Right renal pelvis (tissue), 4 donors: ENCODE measurements around the gene ECSCR. TPM values are rescaled to one million over a fixed set of nuclear protein-coding genes. Genes with fewer than 3 reads are reported as not detected.
A peak's percentile ranks its signal among the peaks of the same experiment; 100 is the strongest.
"Not testable (repeated sequence)": the region's sequence is repeated elsewhere in the genome, so short reads cannot be mapped to it uniquely, and the experiment has no call there.

ENCODE experiments used
- DNase-seq, 4 donors: peaks; one replicate each; pipeline ENCODE4 v3.0.0-alpha.2; 2013; ENCODE audit warnings: low read depth in 4 of 4, low spot score in 3 of 4, missing footprints in 1 of 4
- polyA plus RNA-seq, 4 donors: library from polyadenylated mRNA; unstranded; fragments of 120-200 nt; gene quantifications; one replicate each; pipeline ENCODE4 v1.2.1, GENCODE V29; 2013; ENCODE audit not compliant: insufficient read length in 4 of 4

ECSCR gene
- polyA plus RNA-seq, 4 donors = 25.6 to 27.8 (median 26.0) TPM

GRCh38 chr5:139446956-139447779 lies 15.4 kb downstream of the ECSCR start:
- DNase-seq = no peak

GRCh38 chr5:139445325-139446170 lies 17.0 kb downstream of the ECSCR start:
- DNase-seq = no peak

DNA sequence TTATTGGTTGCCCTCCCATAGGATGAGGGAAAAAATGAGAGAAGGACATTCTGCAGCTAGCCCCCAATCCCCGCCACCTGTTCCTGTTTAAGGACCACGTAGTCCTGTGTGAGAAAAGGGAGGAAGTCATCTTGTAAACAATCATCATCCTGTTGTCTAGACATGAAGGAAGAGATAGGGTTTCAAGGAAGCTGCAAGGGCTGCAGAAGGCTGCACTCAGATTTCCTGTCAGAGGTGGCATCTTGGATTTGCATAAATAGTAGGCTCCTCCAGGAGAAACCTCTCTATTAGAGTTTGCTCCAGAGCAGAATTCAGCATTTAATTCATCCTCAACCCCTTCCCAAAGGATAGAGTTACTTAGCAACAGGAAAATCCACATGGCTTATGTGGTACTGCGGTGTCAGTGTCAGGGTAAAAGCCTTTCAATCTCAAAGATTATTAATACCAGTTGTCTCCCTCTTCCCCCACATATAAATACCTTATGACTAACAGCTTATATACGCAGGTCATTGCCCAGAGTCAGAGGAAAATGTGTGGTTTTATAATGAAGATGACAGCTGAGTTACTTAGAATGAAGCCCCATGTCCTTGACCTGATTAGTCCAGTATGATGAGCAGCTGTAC lies 18.6 kb downstream of the ECSCR start:
- DNase-seq = no peak

DNA sequence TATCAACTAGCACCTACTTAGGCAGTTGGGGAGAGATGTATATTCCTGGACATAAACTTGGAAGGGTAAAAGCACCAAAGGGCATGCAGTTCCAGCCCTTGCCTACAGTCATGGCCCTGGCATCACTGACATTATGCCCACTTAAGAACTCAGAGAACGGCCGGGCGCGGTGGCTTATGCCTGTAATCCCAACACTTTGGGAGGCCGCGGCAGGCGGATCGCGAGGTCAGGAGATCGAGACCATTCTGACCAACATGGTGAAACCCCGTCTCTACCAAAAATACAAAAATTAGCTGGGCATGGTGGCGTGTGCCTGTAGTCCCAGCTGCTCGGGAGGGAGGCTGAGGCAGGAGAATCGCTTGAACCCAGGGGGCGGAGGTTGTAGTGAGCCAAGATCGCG lies 22.1 kb downstream of the ECSCR start:
- not testable (repeated sequence) for DNase-seq

GRCh38 chr5:139439013-139439903 lies 23.3 kb downstream of the ECSCR start, which contains the start of gene DNAJC18:
TSS of gene DNAJC18 (minus strand) at chr5:139439525. CDS start at chr5:139439445, 80 bp downstream.
- peak; percentile 84 to 85 (median 84) for DNase-seq

- no peak for DNase-seq
Measured at GRCh38 chr5:139438707-139439012, 23.9 kb downstream of the ECSCR start.

- no peak for DNase-seq
Measured at GRCh38 chr5:139435676-139436075, 26.9 kb downstream of the ECSCR start.

GRCh38 chr5:139431706-139432105 lies 30.8 kb downstream of the ECSCR start:
- no peak for DNase-seq

DNA sequence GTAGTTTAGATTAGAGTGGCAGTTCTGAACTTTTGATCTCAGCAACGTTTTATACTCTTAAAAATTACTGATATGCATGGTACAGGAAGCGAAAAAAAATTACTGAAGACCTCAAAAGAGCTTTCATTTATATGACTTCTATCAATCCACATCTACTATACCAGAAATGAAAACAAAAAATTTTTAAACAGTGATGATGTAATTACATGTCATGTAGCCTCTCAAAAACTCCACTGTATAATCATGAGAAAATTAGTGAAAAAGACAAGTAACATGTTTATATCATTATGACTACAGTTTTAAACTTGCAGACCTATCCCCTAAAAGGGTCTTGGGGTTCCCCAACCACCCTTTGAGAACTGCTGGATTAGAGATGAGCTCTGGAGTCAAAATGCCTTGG lies 32.5 kb downstream of the ECSCR start:
- DNase-seq = no peak

GRCh38 chr5:139426203-139426885 lies 36.2 kb downstream of the ECSCR start:
- no peak for DNase-seq

GRCh38 chr5:139425497-139425896 lies 37.0 kb downstream of the ECSCR start:
- DNase-seq = no peak

DNA sequence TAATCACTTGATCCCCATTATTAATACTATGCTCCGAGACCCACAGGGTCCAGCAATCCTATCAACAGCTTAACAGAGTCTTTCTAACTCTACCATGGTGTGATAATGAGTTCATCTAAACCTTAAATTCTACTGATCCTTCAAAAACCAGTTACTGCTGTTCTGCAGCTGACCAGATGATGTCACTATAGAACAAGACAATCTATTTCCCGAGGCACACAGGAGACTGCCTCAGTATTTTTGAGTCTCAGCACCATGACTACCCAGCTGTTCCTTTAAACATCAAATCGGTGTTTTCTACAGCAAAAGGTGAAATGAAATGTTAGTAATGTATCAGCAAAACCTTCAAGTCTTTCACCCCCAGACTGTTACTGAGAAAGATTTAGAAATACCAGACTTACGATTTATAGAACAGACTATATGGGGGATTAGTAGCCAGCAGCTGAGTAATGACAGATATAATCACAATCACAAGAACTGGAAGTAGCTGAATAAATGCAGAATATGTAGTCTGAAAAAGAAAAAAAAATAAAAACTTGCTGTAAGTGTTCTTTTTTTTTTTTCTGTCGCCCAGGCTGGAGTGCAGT lies 40.1 kb downstream of the ECSCR start:
- peak in 3 of 4 donors; percentile 34 to 60 (median 34) for DNase-seq

DNA sequence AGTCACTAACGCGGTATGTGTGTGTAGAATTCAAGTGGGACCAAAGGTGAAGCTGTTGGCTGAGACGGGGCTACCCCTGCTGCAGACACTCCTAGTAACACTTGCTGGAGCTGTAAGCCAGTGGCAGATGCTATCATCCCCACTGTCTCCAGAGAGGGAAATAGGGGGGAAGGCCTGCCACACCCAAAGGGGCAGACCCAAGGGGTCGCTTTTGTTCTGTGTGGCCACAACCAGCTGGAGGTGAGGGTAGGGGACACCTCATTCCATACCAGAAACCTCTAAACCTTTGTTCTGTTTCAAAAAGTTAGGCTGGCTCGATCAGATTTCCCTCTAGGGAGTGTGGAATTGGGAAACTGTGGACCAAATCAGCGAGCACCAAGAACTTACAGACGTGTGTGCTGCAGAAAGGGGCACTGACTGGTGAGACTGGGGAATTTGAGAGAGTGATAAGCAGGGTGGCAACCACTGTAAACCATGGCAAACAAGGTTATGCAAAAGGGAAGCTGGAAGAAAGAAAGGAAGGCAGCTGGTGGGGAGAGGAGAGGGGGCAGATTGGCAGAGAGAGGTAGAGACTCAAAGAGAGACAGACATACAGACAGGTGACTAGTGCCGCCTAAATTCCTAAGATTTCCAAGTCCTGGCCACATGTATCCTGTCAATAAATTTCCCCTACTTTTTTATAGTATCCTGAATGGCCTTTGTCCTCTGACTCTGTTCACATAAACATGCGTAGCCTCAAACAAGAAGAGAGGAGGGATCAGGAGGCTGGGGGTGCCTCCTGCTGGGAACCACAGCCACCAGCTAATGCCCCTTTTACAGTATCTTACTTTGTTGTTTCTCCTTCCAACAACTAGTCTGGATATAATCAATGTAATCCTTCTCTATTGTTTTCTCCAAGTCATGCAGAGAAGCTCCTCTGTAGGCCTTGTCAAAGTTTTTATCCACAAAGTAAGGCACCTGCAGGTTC lies 43.0 kb downstream of the ECSCR start:
- DNase-seq = no peak

GRCh38 chr5:139418793-139419192 lies 43.8 kb downstream of the ECSCR start:
- DNase-seq = no peak

- DNase-seq = no peak
Measured at GRCh38 chr5:139417214-139417613, 45.3 kb downstream of the ECSCR start.

DNA sequence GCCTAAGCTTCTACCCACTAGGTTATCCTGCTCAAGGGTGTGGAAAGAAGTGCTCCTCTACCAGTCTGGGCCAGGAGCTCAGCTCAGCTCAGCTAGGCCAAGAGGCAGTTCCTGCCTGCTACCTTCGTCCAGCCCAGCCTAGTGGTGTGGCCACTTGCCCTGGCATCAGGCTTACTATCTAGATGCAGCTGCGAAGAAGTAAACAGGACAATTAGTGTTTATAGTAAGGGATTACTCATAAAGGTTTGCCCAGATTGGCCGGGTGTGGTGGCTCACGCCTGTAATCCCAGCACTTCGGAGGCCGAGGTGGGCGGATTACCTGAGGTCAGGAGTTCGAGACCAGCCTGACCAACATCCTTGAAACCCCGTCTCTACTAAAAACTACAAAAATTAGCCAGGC lies 45.9 kb downstream of the ECSCR start:
- no peak for DNase-seq

GRCh38 chr5:139415869-139416268 lies 46.7 kb downstream of the ECSCR start:
- DNase-seq = no peak

- no peak for DNase-seq
Measured at GRCh38 chr5:139415221-139415861, 47.2 kb downstream of the ECSCR start.
